Measurements from ENCODE around the gene ABCG4.

- TF ChIP-seq, protein P1, sequence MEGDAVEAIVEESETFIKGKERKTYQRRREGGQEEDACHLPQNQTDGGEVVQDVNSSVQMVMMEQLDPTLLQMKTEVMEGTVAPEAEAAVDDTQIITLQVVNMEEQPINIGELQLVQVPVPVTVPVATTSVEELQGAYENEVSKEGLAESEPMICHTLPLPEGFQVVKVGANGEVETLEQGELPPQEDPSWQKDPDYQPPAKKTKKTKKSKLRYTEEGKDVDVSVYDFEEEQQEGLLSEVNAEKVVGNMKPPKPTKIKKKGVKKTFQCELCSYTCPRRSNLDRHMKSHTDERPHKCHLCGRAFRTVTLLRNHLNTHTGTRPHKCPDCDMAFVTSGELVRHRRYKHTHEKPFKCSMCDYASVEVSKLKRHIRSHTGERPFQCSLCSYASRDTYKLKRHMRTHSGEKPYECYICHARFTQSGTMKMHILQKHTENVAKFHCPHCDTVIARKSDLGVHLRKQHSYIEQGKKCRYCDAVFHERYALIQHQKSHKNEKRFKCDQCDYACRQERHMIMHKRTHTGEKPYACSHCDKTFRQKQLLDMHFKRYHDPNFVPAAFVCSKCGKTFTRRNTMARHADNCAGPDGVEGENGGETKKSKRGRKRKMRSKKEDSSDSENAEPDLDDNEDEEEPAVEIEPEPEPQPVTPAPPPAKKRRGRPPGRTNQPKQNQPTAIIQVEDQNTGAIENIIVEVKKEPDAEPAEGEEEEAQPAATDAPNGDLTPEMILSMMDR (IDR thresholded peaks at IDR 0.05): no peak
- no peak for TF ChIP-seq POLR2A (IDR thresholded peaks at IDR 0.05)
Measured at GRCh38 chr11:119195680-119196079, 46.8 kb downstream of the ABCG4 start.

Measured in thyroid gland (tissue), 4 donors.